Measurements from ENCODE around the gene GMFB.
A peak's percentile ranks its signal among the peaks of the same experiment; 100 is the strongest.

GMFB gene

GRCh38 chr14:54490445-54491175 lies 1.8 kb upstream of the GMFB start:
- no peak for DNase-seq (ENCODE audit: low read depth, low spot score)

DNA sequence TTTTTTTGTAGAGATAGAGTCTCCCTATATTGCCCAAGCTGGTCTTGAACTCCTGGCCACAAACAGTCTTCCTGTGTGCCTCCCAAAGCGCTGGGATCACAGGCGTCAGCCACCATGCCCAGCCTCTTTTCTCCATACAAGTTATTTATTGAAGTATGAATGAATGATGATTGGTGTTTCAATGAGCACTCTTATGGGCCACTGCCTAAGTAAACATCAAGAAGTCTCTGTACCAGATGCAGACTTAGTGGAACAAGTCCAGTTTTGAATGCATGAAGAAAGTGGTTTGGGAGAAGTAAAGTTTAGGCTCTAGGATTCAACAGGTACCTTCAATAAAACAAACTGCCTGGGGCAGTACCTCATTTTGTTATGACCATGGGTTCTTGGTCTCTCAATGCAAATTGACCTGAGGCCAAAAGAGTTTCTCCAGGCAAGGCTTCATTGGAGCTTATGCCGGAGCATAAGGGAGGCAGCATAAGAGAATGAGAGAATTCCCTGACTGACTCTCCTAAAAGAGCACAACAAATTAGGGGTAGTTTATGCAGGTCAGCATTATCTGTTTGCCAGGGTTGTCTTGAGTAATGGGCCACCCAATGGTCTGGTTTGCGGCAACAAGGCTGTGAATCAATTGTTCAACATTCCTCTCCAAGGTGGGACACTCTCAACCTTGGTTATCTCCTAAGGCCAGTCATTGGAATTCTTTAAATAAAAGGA lies 1.1 kb upstream of the GMFB start:
- peak; percentile 83 for DNase-seq (ENCODE audit: low read depth, low spot score)

GRCh38 chr14:54489318-54489683 lies 521 bp upstream of the GMFB start:
- DNase-seq (ENCODE audit: low read depth, low spot score): no peak

DNA sequence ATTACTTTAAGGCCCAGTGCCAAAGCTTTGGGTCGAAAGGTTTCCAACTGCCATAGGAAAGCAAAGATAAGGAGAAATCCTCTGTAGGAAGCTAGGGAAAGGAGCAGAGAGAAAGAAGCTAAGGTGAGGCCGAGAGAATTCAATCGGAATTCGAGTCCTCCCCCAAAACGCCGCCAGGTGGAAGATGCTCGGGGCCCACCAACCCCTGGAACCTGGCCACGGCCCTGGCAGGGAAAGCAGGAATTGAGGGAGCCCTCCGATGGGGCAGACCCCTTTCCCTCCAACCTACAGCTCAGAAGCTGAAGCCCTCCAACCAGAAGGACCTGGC lies 498 bp downstream of the GMFB start:
- DNase-seq (ENCODE audit: low read depth, low spot score): no peak

DNA sequence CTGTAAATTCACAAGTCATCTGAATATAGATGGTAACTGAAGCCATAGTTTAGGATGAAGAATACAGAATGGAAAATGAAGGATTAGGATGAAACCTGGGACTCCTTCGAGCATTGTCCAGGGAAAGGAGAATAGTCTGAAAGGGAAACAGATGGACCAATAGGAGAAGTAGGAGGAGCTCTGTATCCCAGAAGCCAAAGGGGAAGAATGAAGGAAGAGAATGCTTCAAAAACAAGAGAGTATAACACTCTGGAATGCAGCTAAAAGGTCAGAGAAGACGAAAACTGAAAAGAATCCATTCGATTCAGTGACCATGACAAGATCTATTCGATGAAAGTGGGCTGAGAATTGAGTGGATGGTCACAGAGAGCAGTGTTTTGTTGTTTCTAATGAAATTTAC lies 1.0 kb downstream of the GMFB start:
- DNase-seq (ENCODE audit: low read depth, low spot score): no peak

- no peak for DNase-seq (ENCODE audit: low read depth, low spot score)
These were observed 2.1 kb downstream of the GMFB start for GRCh38 chr14:54486685-54487084.

- no peak for DNase-seq (ENCODE audit: low read depth, low spot score)
These were observed 4.9 kb downstream of the GMFB start for GRCh38 chr14:54483846-54484245.

DNA sequence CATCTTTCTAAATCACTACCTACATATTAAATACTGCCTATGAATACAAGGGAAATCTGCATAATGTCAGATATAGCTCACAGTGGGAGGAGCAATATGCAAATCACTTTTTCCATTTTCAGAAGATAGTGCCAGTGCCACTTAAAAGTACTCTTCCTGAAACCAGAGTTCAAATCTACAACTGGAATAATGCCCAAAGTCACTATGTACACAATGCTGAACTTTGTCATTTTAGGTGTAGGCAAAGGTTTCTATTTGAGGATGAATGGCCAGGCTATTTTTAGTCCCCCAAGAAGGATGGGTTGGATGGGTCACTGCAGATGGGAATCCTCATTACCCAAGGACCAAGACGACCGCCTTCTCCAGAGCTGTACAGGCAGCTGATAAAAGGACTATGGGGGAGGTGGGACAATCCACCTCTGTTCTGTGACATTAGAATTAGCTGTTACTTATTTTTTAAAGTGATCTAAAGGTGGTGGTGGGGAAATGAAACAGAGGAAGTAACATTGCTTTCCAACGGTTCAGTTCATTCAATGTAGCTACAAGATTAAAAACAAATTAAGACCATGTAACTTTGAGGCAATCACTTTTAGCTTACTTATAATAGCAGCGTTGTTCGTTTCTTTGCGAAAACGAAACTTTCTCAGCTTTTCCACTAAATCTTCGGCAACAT lies 5.6 kb downstream of the GMFB start:
- no peak for DNase-seq (ENCODE audit: low read depth, low spot score)

GRCh38 chr14:54481695-54482094 lies 7.1 kb downstream of the GMFB start:
- no peak for DNase-seq (ENCODE audit: low read depth, low spot score)

- no peak for DNase-seq (ENCODE audit: low read depth, low spot score)
These were observed 7.8 kb downstream of the GMFB start for GRCh38 chr14:54480830-54481562.

- peak; percentile 24 for DNase-seq (ENCODE audit: low read depth, low spot score)
These were observed 10.1 kb downstream of the GMFB start for GRCh38 chr14:54478636-54479215.

DNA sequence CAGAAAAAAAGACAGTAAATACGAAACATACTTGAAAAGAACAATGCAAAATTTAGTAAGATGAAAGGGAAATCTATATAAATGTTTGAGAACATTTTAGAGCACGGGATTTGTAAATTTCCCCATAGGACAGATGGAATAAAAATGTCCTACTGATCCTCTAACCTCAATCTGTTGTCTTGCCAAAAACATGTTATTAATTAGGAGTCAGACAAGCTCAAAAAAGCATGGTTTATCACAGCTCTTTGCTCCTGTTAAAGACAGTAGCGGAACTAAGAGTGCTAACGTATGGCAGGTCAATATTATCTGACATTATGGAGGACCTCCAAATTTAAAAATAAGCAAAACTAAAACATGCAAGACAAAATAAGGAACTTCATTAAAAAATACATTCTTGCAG lies 12.9 kb downstream of the GMFB start:
- no peak for DNase-seq (ENCODE audit: low read depth, low spot score)

GRCh38 chr14:54475187-54475899 lies 13.4 kb downstream of the GMFB start:
- no peak for DNase-seq (ENCODE audit: low read depth, low spot score)

DNA sequence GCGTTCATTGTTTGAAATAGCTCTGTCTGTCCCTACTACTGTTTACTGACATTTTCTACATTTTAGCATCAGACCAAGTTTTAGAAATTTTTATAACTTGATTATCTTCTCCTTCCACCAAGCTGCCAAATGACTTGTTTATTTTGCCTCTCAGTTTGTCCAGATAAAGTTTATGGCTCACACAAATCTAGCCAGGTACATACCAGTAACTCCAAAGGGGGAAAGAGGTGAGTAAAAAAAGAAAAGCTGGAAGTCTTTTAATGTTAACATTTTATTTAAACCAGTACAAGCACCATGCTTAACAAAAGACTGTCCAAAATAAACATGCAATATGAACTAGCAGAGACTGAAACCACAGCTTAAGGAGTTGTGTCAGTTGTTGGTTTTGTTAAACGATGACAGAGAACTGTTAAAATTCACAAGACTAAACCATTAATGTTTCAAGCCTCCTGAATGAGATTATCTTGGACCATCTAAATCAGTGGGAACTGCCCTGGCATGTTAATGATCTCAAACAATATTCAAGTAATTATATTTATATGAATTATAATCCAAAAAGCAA lies 14.5 kb downstream of the GMFB start:
- no peak for DNase-seq (ENCODE audit: low read depth, low spot score)

GRCh38 chr14:54472315-54472714 lies 16.5 kb downstream of the GMFB start:
- DNase-seq (ENCODE audit: low read depth, low spot score): peak; percentile 63

DNA sequence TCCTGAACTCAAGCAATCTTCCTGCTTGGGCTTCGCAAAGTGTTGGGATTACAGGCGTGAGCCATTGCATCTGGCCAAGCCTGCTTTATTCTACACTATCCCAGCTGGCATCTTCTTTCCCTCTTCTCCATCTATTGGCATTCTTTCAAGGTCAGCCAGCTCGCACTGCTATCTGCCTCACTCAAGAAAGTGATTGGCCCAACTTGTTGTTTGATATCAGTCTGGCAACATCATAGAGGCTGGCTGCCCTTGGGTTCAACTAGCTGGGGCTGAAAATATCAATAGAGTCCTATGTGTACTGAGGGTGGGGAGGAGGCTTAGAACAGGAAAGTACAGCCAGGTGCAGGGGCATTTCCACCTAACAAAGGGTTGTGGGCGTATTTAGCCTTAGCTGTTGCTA lies 17.1 kb downstream of the GMFB start:
- no peak for DNase-seq (ENCODE audit: low read depth, low spot score)

GRCh38 chr14:54470701-54471100 lies 18.1 kb downstream of the GMFB start:
- no peak for DNase-seq (ENCODE audit: low read depth, low spot score)

DNA sequence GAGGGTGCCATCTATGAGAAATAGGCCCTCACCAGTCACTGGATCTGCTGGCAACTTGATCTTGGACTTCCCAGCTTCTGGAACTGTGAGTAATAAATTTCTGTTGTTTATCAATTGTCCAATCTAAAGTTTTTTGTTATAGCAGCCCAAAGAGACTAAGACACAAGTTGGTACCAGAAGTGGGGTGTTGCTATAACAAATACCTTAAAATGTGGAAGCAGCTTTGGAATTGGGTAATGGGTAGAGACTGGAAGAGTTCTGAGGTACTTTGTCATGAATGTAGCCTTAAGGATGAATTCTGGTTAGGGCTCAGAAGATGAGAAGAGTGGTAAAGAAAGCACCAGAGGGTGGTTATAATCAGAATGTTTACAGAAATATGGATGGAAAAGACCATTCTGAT lies 21.5 kb downstream of the GMFB start:
- DNase-seq (ENCODE audit: low read depth, low spot score): no peak

DNA sequence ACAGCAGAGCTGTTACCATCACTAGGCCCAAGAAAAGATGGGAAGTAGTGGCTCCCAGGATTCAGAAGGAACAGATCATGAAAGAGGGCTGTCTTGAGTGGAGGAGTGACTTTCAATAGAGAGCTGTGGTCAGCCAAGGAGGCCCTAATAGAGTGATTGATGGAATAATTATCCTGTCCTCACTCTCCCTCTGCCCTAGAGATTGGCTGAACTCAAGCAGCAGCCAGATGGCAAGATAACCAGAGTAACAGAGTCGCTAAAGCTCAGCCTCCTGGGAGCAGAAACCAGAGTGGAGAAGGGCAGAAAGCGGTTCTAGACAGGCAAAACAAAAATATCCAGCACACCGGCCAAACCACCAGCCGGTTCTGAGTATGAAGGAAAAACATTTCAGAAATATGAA lies 23.1 kb downstream of the GMFB start:
- DNase-seq (ENCODE audit: low read depth, low spot score): peak; percentile 29

DNA sequence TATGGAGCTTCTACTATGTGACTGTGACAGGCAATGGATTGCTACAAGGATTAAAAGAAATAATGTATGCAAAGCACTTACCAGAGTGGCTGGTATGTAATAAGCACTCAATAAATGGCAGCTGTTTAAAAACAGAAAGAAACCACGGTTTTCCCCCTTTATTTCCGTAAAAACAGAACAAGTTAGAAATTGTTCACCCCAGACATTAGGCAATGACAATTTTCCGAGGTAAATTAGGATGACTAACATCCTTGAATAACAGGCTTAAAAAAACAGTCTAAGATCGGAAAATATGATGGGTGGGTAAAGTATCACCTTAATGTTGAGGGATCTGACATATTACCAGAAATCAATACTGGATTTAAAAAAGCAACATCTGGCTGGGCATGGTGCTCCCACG lies 26.7 kb downstream of the GMFB start:
- DNase-seq (ENCODE audit: low read depth, low spot score): no peak

- DNase-seq (ENCODE audit: low read depth, low spot score): no peak
These were observed 29.7 kb downstream of the GMFB start for GRCh38 chr14:54459106-54459505.

All from ELF-1 (cell line).